Neural cell (in vitro differentiated cells): ENCODE results near the gene HOXB9. TPM values are rescaled to one million over a fixed set of nuclear protein-coding genes. Genes with fewer than 3 reads are reported as not detected.

Experiments used
- H2AFZ ChIP-seq: fragments of 200-600, 300-800 bp; sonication (generic), shearing (Covaris generic); 2 replicates; pipeline ENCODE4 v1.6.0; 2014; ENCODE audit warnings: low read depth, mild to moderate bottlenecking, antibody characterized with exemption, low read length, moderate library complexity
- H3F3A ChIP-seq: fragments of 200-600 bp; shearing (Covaris generic); 2 replicates; pipeline ENCODE4 v1.6.1; 2016; ENCODE audit warnings: mild to moderate bottlenecking, moderate library complexity, mixed read lengths, antibody characterized with exemption, low read length; ENCODE audit not compliant: insufficient read depth, poor library complexity, severe bottlenecking
- H3K27ac ChIP-seq: fragments of 200-600, 300-800 bp; sonication (generic), shearing (Covaris generic); 2 replicates; pipeline ENCODE4 v1.5.1; 2014; ENCODE audit warnings: mild to moderate bottlenecking, low read length, moderate library complexity
- H3K27me3 ChIP-seq: fragments of 300-800, 200-600 bp; sonication (generic), shearing (Covaris generic); 2 replicates; pipeline ENCODE4 v1.6.0; 2014; ENCODE audit warnings: mild to moderate bottlenecking, low read depth, low read length, moderate library complexity; ENCODE audit not compliant: insufficient read depth
- H3K36me3 ChIP-seq: fragments of 300-800, 200-600 bp; sonication (generic), shearing (Covaris generic); 2 replicates; pipeline ENCODE4 v1.5.1; 2014; ENCODE audit warnings: mild to moderate bottlenecking, antibody characterized with exemption, low read length, moderate library complexity; ENCODE audit not compliant: insufficient read depth
- H3K4me2 ChIP-seq: fragments of 300-800, 200-600 bp; sonication (generic), shearing (Covaris generic); 2 replicates; pipeline ENCODE4 v1.6.0; 2014; ENCODE audit warnings: mild to moderate bottlenecking, low read length
- H3K4me3 ChIP-seq: fragments of 300-800, 200-600 bp; sonication (generic), shearing (Covaris generic); 2 replicates; pipeline ENCODE4 v1.5.1; 2014; ENCODE audit warnings: mild to moderate bottlenecking, low read length, moderate library complexity
- H3K79me2 ChIP-seq: fragments of 200-600 bp; shearing (Covaris generic); replicated peaks from 2 replicates; pipeline ENCODE4 v1.6.0; 2014; ENCODE audit warnings: mild to moderate bottlenecking, low read length, moderate library complexity; ENCODE audit not compliant: insufficient read depth
- H3K9ac ChIP-seq: fragments of 300-800, 200-600 bp; sonication (generic), shearing (Covaris generic); 2 replicates; pipeline ENCODE4 v1.6.1; 2016; ENCODE audit warnings: mild to moderate bottlenecking, low read length, mixed read lengths
- H3K9me2 ChIP-seq: fragments of 200-600 bp; shearing (Covaris generic); 2 replicates; pipeline ENCODE4 v1.6.1; 2016; ENCODE audit warnings: mild to moderate bottlenecking, low read length, mixed read lengths; ENCODE audit not compliant: insufficient read depth
- H3K9me3 ChIP-seq: fragments of 200-600, 300-800 bp; sonication (generic), shearing (Covaris generic); 2 replicates; pipeline ENCODE4 v1.6.1; 2016; ENCODE audit warnings: mild to moderate bottlenecking, mixed run types, low read length, moderate library complexity, mixed read lengths
- H4K20me1 ChIP-seq: fragments of 200-600 bp; shearing (Covaris generic); 2 replicates; pipeline ENCODE4 v1.6.1; 2016; ENCODE audit warnings: mild to moderate bottlenecking, mixed run types; ENCODE audit not compliant: insufficient read depth
- CTCF ChIP-seq: fragments of 450-650 bp; IDR thresholded peaks from 2 replicates; pipeline ENCODE4 v1.5.1; 2014; ENCODE audit warnings: antibody characterized with exemption, mild to moderate bottlenecking, moderate library complexity; ENCODE audit not compliant: poor library complexity, severe bottlenecking
- EP300 ChIP-seq: fragments of 450-650 bp; conservative IDR thresholded peaks from 2 replicates; pipeline ENCODE4 v1.6.1; 2014; ENCODE audit warnings: antibody characterized with exemption, mild to moderate bottlenecking, moderate library complexity; ENCODE audit not compliant: poor library complexity, severe bottlenecking
- EZH2 ChIP-seq: fragments of 200-600, 300-800 bp; shearing (Covaris generic), sonication (generic); IDR thresholded peaks from 2 replicates; pipeline ENCODE4 v1.6.1; 2014; ENCODE audit warnings: antibody characterized with exemption, low read length, borderline replicate concordance, mild to moderate bottlenecking; ENCODE audit not compliant: insufficient read depth, poor library complexity, severe bottlenecking
- MXI1 ChIP-seq: fragments of 450-650 bp; conservative IDR thresholded peaks from 2 replicates; pipeline ENCODE4 v1.6.1; 2014; ENCODE audit warnings: antibody characterized with exemption, mild to moderate bottlenecking; ENCODE audit not compliant: poor library complexity, severe bottlenecking
- POLR2AphosphoS5 ChIP-seq: IDR thresholded peaks from 2 replicates; pipeline ENCODE4 v1.6.1; 2012
- RAD21 ChIP-seq: fragments of 450-650 bp; conservative IDR thresholded peaks from 2 replicates; pipeline ENCODE4 v1.6.1; 2014; ENCODE audit warnings: antibody characterized with exemption, mild to moderate bottlenecking, moderate library complexity
- REST ChIP-seq: IDR thresholded peaks from 2 replicates; pipeline ENCODE4 v1.6.1; 2012; ENCODE audit warnings: borderline replicate concordance
- SMC3 ChIP-seq: fragments of 450-650 bp; conservative IDR thresholded peaks from 2 replicates; pipeline ENCODE4 v1.6.1; 2014; ENCODE audit warnings: antibody characterized with exemption, mild to moderate bottlenecking, moderate library complexity; ENCODE audit not compliant: poor library complexity
- TAF1 ChIP-seq: IDR thresholded peaks from 2 replicates; pipeline ENCODE4 v1.6.1; 2012; ENCODE audit warnings: low read depth
- polyA plus RNA-seq: library from polyadenylated mRNA; depleted of rRNA; stranded (reverse); fragments of >200 nt; gene quantifications from 2 replicates; pipeline ENCODE4 v1.2.3, GENCODE V29; 2014

HOXB9 gene
- polyA plus RNA-seq, 1 donor from 2014 or later = not detected

- H3K4me2 ChIP-seq = no peak overlapping the region
- H3F3A ChIP-seq = no peaks in the 10 kb centered on the region
- H3K9ac ChIP-seq = no peak overlapping the region
- H3K27me3 ChIP-seq = peaks cover 100% of the 10 kb centered on the region
- TF ChIP-seq MXI1 = no peak
- TF ChIP-seq EZH2 = no peak
- no peak for TF ChIP-seq CTCF
- no peak for TF ChIP-seq REST
- TF ChIP-seq SMC3 = no peak
- TF ChIP-seq RAD21 = no peak
- no peak for TF ChIP-seq EP300
- TF ChIP-seq POLR2AphosphoS5 = no peak
- no peak for TF ChIP-seq TAF1
- no peak overlapping the region for H3K4me3 ChIP-seq
- H3K79me2 ChIP-seq = no peaks in the 10 kb centered on the region
- no peaks in the 10 kb centered on the region for H3K9me2 ChIP-seq
- H4K20me1 ChIP-seq = no peaks in the 10 kb centered on the region
- H3K27ac ChIP-seq = no peak overlapping the region
- H2AFZ ChIP-seq = no peak overlapping the region
- H3K36me3 ChIP-seq = no peaks in the 10 kb centered on the region
- peaks cover 8% of the 10 kb centered on the region for H3K9me3 ChIP-seq
These were observed 41.9 kb downstream of the HOXB9 start for GRCh38 chr17:48584223-48584741.

GRCh38 chr17:48583708-48584222 lies 42.4 kb downstream of the HOXB9 start:
- Histone ChIP-seq H3K27ac (no peak overlapping the region), H3K4me3 (no peak overlapping the region), H4K20me1 (no peaks in the 10 kb centered on the region), H3K27me3 (peaks cover 100% of the 10 kb centered on the region), H3K9me2 (no peaks in the 10 kb centered on the region), H3K36me3 (no peaks in the 10 kb centered on the region), H3K4me2 (no peak overlapping the region), H3K9ac (no peak overlapping the region), H3K9me3 (peaks cover 8% of the 10 kb centered on the region), H3K79me2 (no peaks in the 10 kb centered on the region), H3F3A (no peaks in the 10 kb centered on the region), H2AFZ (no peak overlapping the region)
- TF ChIP-seq MXI1 (no peak), EP300 (no peak), EZH2 (no peak), RAD21 (no peak), REST (no peak), TAF1 (no peak), SMC3 (no peak), CTCF (no peak), POLR2AphosphoS5 (no peak)
